ENCODE measurements around the gene ADAMTSL4. TPM values are rescaled to one million over a fixed set of nuclear protein-coding genes. Genes with fewer than 3 reads are reported as not detected.

ADAMTSL4 gene
- polyA plus RNA-seq, 1 of the 3 experiments (the other 2 are of a cell fraction): 3.4 TPM

- Histone ChIP-seq H4K20me1 (ENCODE audit: insufficient read depth) (peaks cover 89% of the 10 kb centered on the region), H3K79me2 (ENCODE audit: insufficient read depth) (peaks cover 98% of the 10 kb centered on the region), H3K9me2 (no peaks in the 10 kb centered on the region), H3K9me3 (no peaks in the 10 kb centered on the region), H2AFZ (ENCODE audit: low read depth) (no peak overlapping the region), H3K4me1 (ENCODE audit: control insufficient read depth in 1 of 2, insufficient read depth in 2 of 2, low read depth in 1 of 2, low read length in 1 of 2) (peaks cover 15 to 24% of the 10 kb centered on the region in 2 experiments; a peak in 3 of 4 replicates), H3K36me3 (replicated peaks in 1 of 2; ENCODE audit: control insufficient read depth in 1 of 2, insufficient read depth in 2 of 2, low read length in 1 of 2) (peaks cover 58 to 81% of the 10 kb centered on the region in 2 experiments), H3K4me2 (peak overlapping the region; percentile 89), H3K4me3 (ENCODE audit: low read depth in 2 of 2, low read length in 1 of 2) (peak overlapping the region; percentile 95 to 98; a peak in 3 of 4 replicates), H3K27me3 (ENCODE audit: insufficient read depth) (no peaks in the 10 kb centered on the region), H3K9ac (peak overlapping the region; percentile 100), H3K27ac (ENCODE audit: low read depth in 2 of 2, low read length in 1 of 2) (peak overlapping the region; percentile 44 to 100), H3F3A (replicated peaks; ENCODE audit: insufficient read depth) (peaks cover 86% of the 10 kb centered on the region)
- 49% methylated on average over 4 of the region's 4 CpGs for WGBS (ENCODE audit: low lambda C conversion rate)
- TF ChIP-seq TCF12 (IDR thresholded peaks at IDR 0.05): no peak
- 0 out of 2 replicates have a peak, but pooled peaks have one; percentile 45 for TF ChIP-seq MEF2A (IDR thresholded peaks at IDR 0.05; ENCODE audit: borderline replicate concordance, low read depth)
- TF ChIP-seq FOSL2 (IDR thresholded peaks at IDR 0.05; ENCODE audit: borderline replicate concordance, low read depth): 0 out of 2 replicates have a peak, but pooled peaks have one; percentile 8
- no peak for TF ChIP-seq EZH2phosphoT487 (IDR thresholded peaks at IDR 0.05; ENCODE audit: borderline replicate concordance, low read depth)
- TF ChIP-seq JUND (IDR thresholded peaks at IDR 0.05): no peak
- POLR2A ChIA-PET: interaction anchor here (7.0 kb wide), 1 partner anchor 10 kb away, joined by 149 read pairs; no protein-coding TSS in a partner anchor
- CTCF ChIA-PET: interaction anchor here (1.0 to 13.4 kb wide), 2 partner anchors 13 to 199 kb away, joined by 3 to 142 read pairs; no protein-coding TSS in a partner anchor
- DNase-seq: no peak
Measured at GRCh38 chr1:150575072-150575489, 25.9 kb downstream of the ADAMTSL4 start.

- peaks cover 81% of the 10 kb centered on the region for H3F3A ChIP-seq (replicated peaks; ENCODE audit: insufficient read depth)
- ChIA-PET POLR2A (interaction anchor here (7.0 kb wide), 1 partner anchor 11 kb away, joined by 149 read pairs; no protein-coding TSS in a partner anchor), CTCF (interaction anchor here (1.0 to 13.4 kb wide), 3 partner anchors 14 to 199 kb away, joined by 3 to 142 read pairs (median 4); no protein-coding TSS in a partner anchor)
- H3K9me3 ChIP-seq: no peaks in the 10 kb centered on the region
- H4K20me1 ChIP-seq (ENCODE audit: insufficient read depth): peaks cover 83% of the 10 kb centered on the region
- H3K9me2 ChIP-seq: no peaks in the 10 kb centered on the region
- peaks cover 58 to 81% of the 10 kb centered on the region in 2 experiments for H3K36me3 ChIP-seq (replicated peaks in 1 of 2; ENCODE audit: control insufficient read depth in 1 of 2, insufficient read depth in 2 of 2, low read length in 1 of 2)
- peaks cover 15 to 28% of the 10 kb centered on the region in 2 experiments; a peak in 3 of 4 replicates for H3K4me1 ChIP-seq (ENCODE audit: control insufficient read depth in 1 of 2, insufficient read depth in 2 of 2, low read depth in 1 of 2, low read length in 1 of 2)
- no peak for DNase-seq
- no peaks in the 10 kb centered on the region for H3K27me3 ChIP-seq (ENCODE audit: insufficient read depth)
- TF ChIP-seq GABPA (IDR thresholded peaks at IDR 0.05; ENCODE audit: low read depth) (no peak), RCOR1 (IDR thresholded peaks at IDR 0.05; ENCODE audit: low read length) (no peak), RFX5 (IDR thresholded peaks at IDR 0.05; ENCODE audit: low read length) (no peak), YY1 (IDR thresholded peaks at IDR 0.05; ENCODE audit: low read depth) (no peak), REST (IDR thresholded peaks at IDR 0.05; ENCODE audit: low read depth, low read length) (no peak), NFIC (IDR thresholded peaks at IDR 0.05; ENCODE audit: borderline replicate concordance) (no peak), IRF3 (IDR thresholded peaks at IDR 0.05; ENCODE audit: low read depth, low read length) (no peak), CHD2 (IDR thresholded peaks at IDR 0.05; ENCODE audit: low read length, partially characterized antibody) (no peak), CTCF (IDR thresholded peaks at IDR 0.05) (no peak)
- H3K9ac ChIP-seq: peak overlapping the region; percentile 100
- peak overlapping the region; percentile 29 to 100; a peak in 3 of 4 replicates for H3K27ac ChIP-seq (ENCODE audit: low read depth in 2 of 2, low read length in 1 of 2)
- 7% methylated on average over 1 of the region's 1 CpG for WGBS (ENCODE audit: low lambda C conversion rate)
- peak overlapping the region; percentile 89 for H3K4me2 ChIP-seq
- H2AFZ ChIP-seq (ENCODE audit: low read depth): no peak overlapping the region
- H3K79me2 ChIP-seq (ENCODE audit: insufficient read depth): peaks cover 98% of the 10 kb centered on the region
- peak overlapping the region; percentile 95 to 98 for H3K4me3 ChIP-seq (ENCODE audit: low read depth in 2 of 2, low read length in 1 of 2)
Measured at GRCh38 chr1:150575518-150576366, 26.5 kb downstream of the ADAMTSL4 start.

Data from SK-N-SH (cell line).